SK-N-SH (cell line): Measurements from ENCODE around the gene ZNHIT2. TPM values are rescaled to one million over a fixed set of nuclear protein-coding genes. Genes with fewer than 3 reads are reported as not detected.

Experiments
- CTCF ChIA-PET: fragments of 300-600, 350-600 bp; formaldehyde crosslinking; extraction: SDS; loops from one replicate; lab custom pipeline; 2021; lab: Yijun Ruan, JAX
- POLR2A ChIA-PET: fragments of 350-600 bp; sonication (Branson Sonifier 250); formaldehyde crosslinking; extraction: SDS; loops from one replicate; lab custom pipeline; 2020; ENCODE audit warnings: antibody characterized with exemption, inconsistent platforms; lab: Yijun Ruan, JAX
- DNase-seq: peaks from one replicate; pipeline ENCODE4 v3.0.0; 2012
- H2AFZ ChIP-seq: fragments of 200-600 bp; sonication (generic); 2 replicates; pipeline ENCODE4 v1.8.1; 2016; ENCODE audit warnings: antibody characterized with exemption, mild to moderate bottlenecking, low read depth
- H3F3A ChIP-seq: fragments of 200-600 bp; sonication (generic); replicated peaks from 2 replicates; pipeline ENCODE3; 2016; ENCODE audit warnings: antibody characterized with exemption, mild to moderate bottlenecking; ENCODE audit not compliant: insufficient read depth
- H3K27ac ChIP-seq, 2 experiments: fragments of 200-500 bp in 1 of 2; fragments of 200-600 bp in 1 of 2; sonication (Bioruptor generic) in 1 of 2; sonication (generic), shearing (Covaris generic) in 1 of 2; 2 replicates each; pipeline versions ENCODE4 v1.5.1 to v1.6.1; 2014 to 2016; ENCODE audit warnings: low read depth in 2 of 2, inconsistent platforms in 1 of 2, low read length in 1 of 2, mild to moderate bottlenecking in 1 of 2, mixed read lengths in 1 of 2
- H3K27me3 ChIP-seq: fragments of 200-600 bp; sonication (generic), shearing (Covaris generic); 2 replicates; pipeline ENCODE4 v1.6.1; 2016; ENCODE audit warnings: mixed run types; ENCODE audit not compliant: insufficient read depth
- H3K36me3 ChIP-seq, 2 experiments: fragments of 200-500 bp in 1 of 2; fragments of 200-600 bp in 1 of 2; sonication (Bioruptor generic) in 1 of 2; sonication (generic) in 1 of 2; replicated peaks in 1 of 2; 2 replicates each; pipeline versions ENCODE3 to v1.5.1; 2014 to 2016; ENCODE audit warnings: low read length in 1 of 2, mild to moderate bottlenecking in 1 of 2; ENCODE audit not compliant: insufficient read depth in 2 of 2, control insufficient read depth in 1 of 2
- H3K4me1 ChIP-seq, 2 experiments: fragments of 200-500 bp in 1 of 2; fragments of 200-600 bp in 1 of 2; sonication (Bioruptor generic) in 1 of 2; sonication (generic), shearing (Covaris generic) in 1 of 2; 2 replicates each; pipeline versions ENCODE4 v1.5.1 to v1.6.1; 2014 to 2016; ENCODE audit warnings: low read depth in 1 of 2, low read length in 1 of 2, mixed run types in 1 of 2; ENCODE audit not compliant: insufficient read depth in 2 of 2, control insufficient read depth in 1 of 2
- H3K4me2 ChIP-seq: fragments of 200-600 bp; sonication (generic), shearing (Covaris generic); 2 replicates; pipeline ENCODE4 v1.6.1; 2017; ENCODE audit warnings: mixed run types
- H3K4me3 ChIP-seq, 2 experiments: fragments of 200-500 bp in 1 of 2; fragments of 200-600 bp in 1 of 2; sonication (Bioruptor generic) in 1 of 2; sonication (generic), shearing (Covaris generic) in 1 of 2; 2 replicates each; pipeline versions ENCODE4 v1.5.1 to v1.8.1; 2014 to 2016; ENCODE audit warnings: low read depth in 2 of 2, inconsistent platforms in 1 of 2, low read length in 1 of 2, mild to moderate bottlenecking in 1 of 2, mixed read lengths in 1 of 2, moderate library complexity in 1 of 2
- H3K79me2 ChIP-seq: fragments of 200-600 bp; sonication (generic); 2 replicates; pipeline ENCODE4 v1.8.1; 2017; ENCODE audit warnings: mild to moderate bottlenecking; ENCODE audit not compliant: insufficient read depth
- H3K9ac ChIP-seq: fragments of 200-600 bp; sonication (generic); 2 replicates; pipeline ENCODE4 v1.6.1; 2017; ENCODE audit warnings: mixed run types
- H3K9me2 ChIP-seq: fragments of 200-600 bp; sonication (generic); 2 replicates; pipeline ENCODE4 v1.6.1; 2017; ENCODE audit warnings: mixed run types
- H3K9me3 ChIP-seq: fragments of 200-600 bp; sonication (generic); 2 replicates; pipeline ENCODE4 v1.6.1; 2017; ENCODE audit warnings: mixed run types, mild to moderate bottlenecking, moderate library complexity
- H4K20me1 ChIP-seq: fragments of 200-600 bp; sonication (generic); 2 replicates; pipeline ENCODE4 v1.6.1; 2017; ENCODE audit warnings: mild to moderate bottlenecking, mixed run types; ENCODE audit not compliant: insufficient read depth
- ELF1 ChIP-seq: IDR thresholded peaks from 2 replicates; pipeline ENCODE4 v1.4.0; 2012
- EP300 ChIP-seq, 2 experiments: IDR thresholded peaks; 2 replicates each; pipeline versions ENCODE4 v1.4.0 to v1.6.1; 2012; ENCODE audit warnings: borderline replicate concordance in 1 of 2, low read depth in 1 of 2, low read length in 1 of 2
- FOXJ3 ChIP-seq: sonication (generic); formaldehyde crosslinking; IDR thresholded peaks from 2 replicates; pipeline ENCODE4 v1.5.1; 2020; ENCODE audit warnings: mild to moderate bottlenecking, missing genetic modification reagents
- GABPA ChIP-seq: IDR thresholded peaks from 2 replicates; pipeline ENCODE4 v1.4.0; 2012; ENCODE audit warnings: low read depth, mild to moderate bottlenecking
- GATA2 ChIP-seq: sonication (generic); formaldehyde crosslinking; IDR thresholded peaks from 2 replicates; pipeline ENCODE4 v1.5.0; 2020; ENCODE audit warnings: mild to moderate bottlenecking, missing genetic modification reagents
- POLR2AphosphoS5 ChIP-seq: IDR thresholded peaks from 2 replicates; pipeline ENCODE4 v1.6.1; 2012; ENCODE audit warnings: low read depth, low read length
- RAD21 ChIP-seq: IDR thresholded peaks from 2 replicates; pipeline ENCODE4 v1.6.1; 2012; ENCODE audit warnings: mild to moderate bottlenecking, low read length
- REST ChIP-seq: IDR thresholded peaks from 2 replicates; pipeline ENCODE4 v1.6.1; 2012; ENCODE audit warnings: mild to moderate bottlenecking, low read depth, low read length, moderate library complexity
- RFX5 ChIP-seq: IDR thresholded peaks from 2 replicates; pipeline ENCODE4 v1.6.1; 2012; ENCODE audit warnings: mild to moderate bottlenecking, improper control_type of control experiment, low read length
- RXRA ChIP-seq: IDR thresholded peaks from 2 replicates; pipeline ENCODE4 v1.4.0; 2012; ENCODE audit warnings: low read depth, mild to moderate bottlenecking, borderline replicate concordance
- TEAD4 ChIP-seq: IDR thresholded peaks from 2 replicates; pipeline ENCODE4 v1.4.0; 2012; ENCODE audit warnings: mild to moderate bottlenecking, borderline replicate concordance; ENCODE audit not compliant: insufficient read depth
- YY1 ChIP-seq: IDR thresholded peaks from 2 replicates; pipeline ENCODE4 v1.4.0; 2012; ENCODE audit warnings: low read depth, mild to moderate bottlenecking
- WGBS: methylation state at CpG from one replicate; pipeline ENCODE4 v1.1.6; 2017; ENCODE audit warnings: low lambda C conversion rate; 5-methylcytosine and 5-hydroxymethylcytosine counted together
- polyA plus RNA-seq, 3 experiments: library from polyadenylated mRNA; depleted of rRNA; stranded (reverse); fragments of >200 nt; gene quantifications; 2 replicates each; pipeline ENCODE4 v1.2.3, GENCODE V29; 2012
- TF ChIP-seq, protein P1 (sequence below): fragments of 150-350 bp; IDR thresholded peaks from 2 replicates; pipeline ENCODE4 v1.6.1; 2017; ENCODE audit warnings: antibody characterized with exemption, low read length, low read depth, borderline replicate concordance
- TF ChIP-seq, protein P2 (sequence below): fragments of 200-600 bp; sonication (generic); IDR thresholded peaks from 2 replicates; pipeline ENCODE4 v1.6.1; 2017; ENCODE audit warnings: antibody characterized with exemption, mild to moderate bottlenecking, moderate library complexity
- TF ChIP-seq, protein P3 (sequence below): IDR thresholded peaks from 2 replicates; pipeline ENCODE4 v1.4.0; 2012; ENCODE audit warnings: low read depth, borderline replicate concordance
- TF ChIP-seq, protein P4 (sequence below): IDR thresholded peaks from 2 replicates; pipeline ENCODE4 v1.4.0; 2012; ENCODE audit warnings: low read depth, borderline replicate concordance

ZNHIT2 gene
- polyA plus RNA-seq, 1 of the 3 experiments (the other 2 are of a cell fraction), result 5.6 TPM

- peaks cover under 1 to 31% of the 10 kb centered on the region in 2 experiments for H3K36me3 ChIP-seq
- ChIA-PET CTCF (interaction anchor here (1.9 to 2.6 kb wide), 2 partner anchors 19 to 22 kb away, joined by 11 to 13 read pairs; partner anchors contain the start of gene TM7SF2), POLR2A (no interaction called here)
- H3K9me2 ChIP-seq, result no peaks in the 10 kb centered on the region
- WGBS, result 92% methylated on average over 4 of the region's 4 CpGs
- H3F3A ChIP-seq, result peaks cover 23% of the 10 kb centered on the region
- no peaks in the 10 kb centered on the region for H3K9me3 ChIP-seq
- H3K4me2 ChIP-seq, result no peak overlapping the region
- no peaks in the 10 kb centered on the region for H3K27me3 ChIP-seq
- peaks cover 4% of the 10 kb centered on the region for H3K79me2 ChIP-seq
- no peak overlapping the region for H3K4me3 ChIP-seq
- no peak overlapping the region for H3K9ac ChIP-seq
- no peak for DNase-seq
- TF ChIP-seq REST (no peak), RXRA (no peak), GATA2 (CRISPR knock-in tag) (no peak), RFX5 (no peak), POLR2AphosphoS5 (no peak), TEAD4 (no peak), RAD21 (no peak), ELF1 (no peak), YY1 (no peak), GABPA (no peak), EP300 (IDR thresholded peaks at IDR 0.05; ENCODE audit: borderline replicate concordance in 1 of 2, low read depth in 1 of 2, low read length in 1 of 2) (no peak), FOXJ3 (CRISPR knock-in tag) (no peak)
- TF ChIP-seq, protein P1, sequence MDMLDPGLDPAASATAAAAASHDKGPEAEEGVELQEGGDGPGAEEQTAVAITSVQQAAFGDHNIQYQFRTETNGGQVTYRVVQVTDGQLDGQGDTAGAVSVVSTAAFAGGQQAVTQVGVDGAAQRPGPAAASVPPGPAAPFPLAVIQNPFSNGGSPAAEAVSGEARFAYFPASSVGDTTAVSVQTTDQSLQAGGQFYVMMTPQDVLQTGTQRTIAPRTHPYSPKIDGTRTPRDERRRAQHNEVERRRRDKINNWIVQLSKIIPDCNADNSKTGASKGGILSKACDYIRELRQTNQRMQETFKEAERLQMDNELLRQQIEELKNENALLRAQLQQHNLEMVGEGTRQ, result no peak
- TF ChIP-seq, protein P2, sequence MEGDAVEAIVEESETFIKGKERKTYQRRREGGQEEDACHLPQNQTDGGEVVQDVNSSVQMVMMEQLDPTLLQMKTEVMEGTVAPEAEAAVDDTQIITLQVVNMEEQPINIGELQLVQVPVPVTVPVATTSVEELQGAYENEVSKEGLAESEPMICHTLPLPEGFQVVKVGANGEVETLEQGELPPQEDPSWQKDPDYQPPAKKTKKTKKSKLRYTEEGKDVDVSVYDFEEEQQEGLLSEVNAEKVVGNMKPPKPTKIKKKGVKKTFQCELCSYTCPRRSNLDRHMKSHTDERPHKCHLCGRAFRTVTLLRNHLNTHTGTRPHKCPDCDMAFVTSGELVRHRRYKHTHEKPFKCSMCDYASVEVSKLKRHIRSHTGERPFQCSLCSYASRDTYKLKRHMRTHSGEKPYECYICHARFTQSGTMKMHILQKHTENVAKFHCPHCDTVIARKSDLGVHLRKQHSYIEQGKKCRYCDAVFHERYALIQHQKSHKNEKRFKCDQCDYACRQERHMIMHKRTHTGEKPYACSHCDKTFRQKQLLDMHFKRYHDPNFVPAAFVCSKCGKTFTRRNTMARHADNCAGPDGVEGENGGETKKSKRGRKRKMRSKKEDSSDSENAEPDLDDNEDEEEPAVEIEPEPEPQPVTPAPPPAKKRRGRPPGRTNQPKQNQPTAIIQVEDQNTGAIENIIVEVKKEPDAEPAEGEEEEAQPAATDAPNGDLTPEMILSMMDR, result no peak
- TF ChIP-seq, protein P3, sequence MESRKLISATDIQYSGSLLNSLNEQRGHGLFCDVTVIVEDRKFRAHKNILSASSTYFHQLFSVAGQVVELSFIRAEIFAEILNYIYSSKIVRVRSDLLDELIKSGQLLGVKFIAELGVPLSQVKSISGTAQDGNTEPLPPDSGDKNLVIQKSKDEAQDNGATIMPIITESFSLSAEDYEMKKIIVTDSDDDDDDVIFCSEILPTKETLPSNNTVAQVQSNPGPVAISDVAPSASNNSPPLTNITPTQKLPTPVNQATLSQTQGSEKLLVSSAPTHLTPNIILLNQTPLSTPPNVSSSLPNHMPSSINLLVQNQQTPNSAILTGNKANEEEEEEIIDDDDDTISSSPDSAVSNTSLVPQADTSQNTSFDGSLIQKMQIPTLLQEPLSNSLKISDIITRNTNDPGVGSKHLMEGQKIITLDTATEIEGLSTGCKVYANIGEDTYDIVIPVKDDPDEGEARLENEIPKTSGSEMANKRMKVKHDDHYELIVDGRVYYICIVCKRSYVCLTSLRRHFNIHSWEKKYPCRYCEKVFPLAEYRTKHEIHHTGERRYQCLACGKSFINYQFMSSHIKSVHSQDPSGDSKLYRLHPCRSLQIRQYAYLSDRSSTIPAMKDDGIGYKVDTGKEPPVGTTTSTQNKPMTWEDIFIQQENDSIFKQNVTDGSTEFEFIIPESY, result no peak
- TF ChIP-seq, protein P4, sequence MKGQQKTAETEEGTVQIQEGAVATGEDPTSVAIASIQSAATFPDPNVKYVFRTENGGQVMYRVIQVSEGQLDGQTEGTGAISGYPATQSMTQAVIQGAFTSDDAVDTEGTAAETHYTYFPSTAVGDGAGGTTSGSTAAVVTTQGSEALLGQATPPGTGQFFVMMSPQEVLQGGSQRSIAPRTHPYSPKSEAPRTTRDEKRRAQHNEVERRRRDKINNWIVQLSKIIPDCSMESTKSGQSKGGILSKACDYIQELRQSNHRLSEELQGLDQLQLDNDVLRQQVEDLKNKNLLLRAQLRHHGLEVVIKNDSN, result no peak
- H2AFZ ChIP-seq, result no peak overlapping the region
- peaks cover 0 to 1% of the 10 kb centered on the region in 2 experiments; a peak in 1 of 4 replicates for H3K4me1 ChIP-seq
- H3K27ac ChIP-seq, result no peak overlapping the region
- H4K20me1 ChIP-seq, result no peaks in the 10 kb centered on the region
These were observed 26.9 kb downstream of the ZNHIT2 start for GRCh38 chr11:65090628-65091027.
